Coronary artery (tissue), 2 donors: ENCODE measurements around the gene SEMA3F.

ENCODE experiments used
- DNase-seq: peaks from one replicate; pipeline ENCODE4 v3.0.0-alpha.2; 2017; ENCODE audit warnings: low spot score
- H3K27ac ChIP-seq, 2 donors: fragments of 200-600 bp; sonication (generic); one replicate each; pipeline ENCODE4 v1.5.1; 2016 to 2019
- H3K4me3 ChIP-seq: fragments of 200-600 bp; sonication (generic); 2 replicates; pipeline ENCODE4 v1.5.1; 2016; ENCODE audit warnings: mild to moderate bottlenecking, moderate library complexity
- TF ChIP-seq, protein P1 (sequence below): fragments of 200-600 bp; sonication (generic); IDR thresholded peaks from one replicate; pipeline ENCODE4 v1.5.1; 2019; ENCODE audit warnings: antibody characterized with exemption

SEMA3F gene

GRCh38 chr3:50212971-50213370, 57.8 kb downstream of the SEMA3F start:
- no peak overlapping the region for H3K4me3 ChIP-seq
- H3K27ac ChIP-seq, result no peak overlapping the region
- TF ChIP-seq, protein P1, sequence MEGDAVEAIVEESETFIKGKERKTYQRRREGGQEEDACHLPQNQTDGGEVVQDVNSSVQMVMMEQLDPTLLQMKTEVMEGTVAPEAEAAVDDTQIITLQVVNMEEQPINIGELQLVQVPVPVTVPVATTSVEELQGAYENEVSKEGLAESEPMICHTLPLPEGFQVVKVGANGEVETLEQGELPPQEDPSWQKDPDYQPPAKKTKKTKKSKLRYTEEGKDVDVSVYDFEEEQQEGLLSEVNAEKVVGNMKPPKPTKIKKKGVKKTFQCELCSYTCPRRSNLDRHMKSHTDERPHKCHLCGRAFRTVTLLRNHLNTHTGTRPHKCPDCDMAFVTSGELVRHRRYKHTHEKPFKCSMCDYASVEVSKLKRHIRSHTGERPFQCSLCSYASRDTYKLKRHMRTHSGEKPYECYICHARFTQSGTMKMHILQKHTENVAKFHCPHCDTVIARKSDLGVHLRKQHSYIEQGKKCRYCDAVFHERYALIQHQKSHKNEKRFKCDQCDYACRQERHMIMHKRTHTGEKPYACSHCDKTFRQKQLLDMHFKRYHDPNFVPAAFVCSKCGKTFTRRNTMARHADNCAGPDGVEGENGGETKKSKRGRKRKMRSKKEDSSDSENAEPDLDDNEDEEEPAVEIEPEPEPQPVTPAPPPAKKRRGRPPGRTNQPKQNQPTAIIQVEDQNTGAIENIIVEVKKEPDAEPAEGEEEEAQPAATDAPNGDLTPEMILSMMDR, result no peak
- DNase-seq, result no peak

DNA sequence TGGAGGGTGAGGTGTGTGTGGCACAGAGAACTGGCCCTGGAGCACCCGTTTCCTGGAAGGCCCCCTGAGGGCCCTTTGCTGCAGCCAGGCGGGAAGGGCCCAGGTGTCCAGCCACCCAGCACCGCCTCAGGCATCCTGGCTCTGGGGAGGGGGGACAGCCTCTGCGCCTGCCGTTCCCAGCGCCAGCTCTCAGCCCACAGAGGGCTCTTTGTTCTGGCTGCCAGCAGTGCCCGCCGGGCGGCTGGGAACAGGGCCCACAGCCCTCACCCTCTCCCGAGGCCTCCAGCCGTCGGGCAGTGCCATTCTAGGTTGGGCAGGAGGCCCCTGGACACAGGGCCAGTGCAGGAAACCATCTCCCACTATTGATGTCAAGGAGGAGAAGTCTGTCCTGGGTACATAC, 58.2 kb downstream of the SEMA3F start:
- H3K27ac ChIP-seq, result no peak overlapping the region
- H3K4me3 ChIP-seq, result no peak overlapping the region
- DNase-seq, result no peak
- TF ChIP-seq, protein P1, result no peak

DNA sequence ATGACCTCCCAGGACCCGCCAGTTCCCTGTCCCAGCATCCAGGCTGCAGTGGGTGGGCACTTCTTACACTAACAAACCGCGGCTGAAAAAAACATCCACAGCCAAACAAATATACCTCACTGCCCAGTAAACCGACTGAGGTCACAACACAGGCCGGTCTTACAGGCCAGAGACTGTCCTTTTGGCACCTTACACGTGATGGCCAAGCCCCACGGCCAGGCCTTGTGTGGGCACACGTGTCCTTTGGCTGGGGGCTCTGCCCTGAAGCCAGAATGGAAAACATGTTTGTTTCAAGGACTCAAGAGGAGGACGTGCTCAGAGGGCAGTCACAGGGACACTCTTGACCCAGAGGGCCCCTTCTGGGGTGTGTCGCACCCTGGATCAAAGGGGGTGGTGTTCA, 59.7 kb downstream of the SEMA3F start:
- H3K27ac ChIP-seq, result no peak overlapping the region
- DNase-seq, result no peak
- H3K4me3 ChIP-seq, result no peak overlapping the region
- TF ChIP-seq, protein P1, result no peak

GRCh38 chr3:50215529-50215928, 60.4 kb downstream of the SEMA3F start:
- Histone ChIP-seq H3K27ac (no peak overlapping the region), H3K4me3 (no peak overlapping the region)
- TF ChIP-seq, protein P1, result no peak
- no peak for DNase-seq

GRCh38 chr3:50217681-50218080, 62.6 kb downstream of the SEMA3F start:
- no peak overlapping the region for H3K27ac ChIP-seq
- no peak for DNase-seq
- TF ChIP-seq, protein P1, result no peak
- H3K4me3 ChIP-seq, result no peak overlapping the region

GRCh38 chr3:50218448-50218847, 63.3 kb downstream of the SEMA3F start:
- Histone ChIP-seq H3K27ac (no peak overlapping the region), H3K4me3 (no peak overlapping the region)
- no peak for DNase-seq
- TF ChIP-seq, protein P1, result no peak

DNA sequence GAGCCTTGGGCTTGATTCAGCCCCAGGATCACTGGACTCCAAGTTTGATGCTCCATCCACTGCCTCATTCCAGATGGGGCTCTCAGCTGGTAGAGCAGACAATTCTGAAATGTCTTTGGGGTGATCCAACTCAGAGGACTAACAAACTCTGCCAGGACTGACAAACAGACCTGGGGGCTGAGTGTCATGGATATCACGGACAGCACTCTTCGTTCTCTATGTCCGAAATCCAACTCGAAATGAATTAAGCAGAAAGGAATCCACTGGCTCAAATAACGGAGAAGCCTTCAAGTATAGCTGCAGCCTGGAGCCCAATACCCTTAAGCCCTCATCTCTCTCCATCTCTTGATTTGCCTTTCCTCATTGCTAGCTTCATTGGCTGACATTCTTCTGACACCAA, 64.2 kb downstream of the SEMA3F start:
- TF ChIP-seq, protein P1, result no peak
- H3K27ac ChIP-seq, result no peak overlapping the region
- DNase-seq, result no peak
- H3K4me3 ChIP-seq, result no peak overlapping the region
